22Rv1 (cell line): ENCODE measurements around the gene FMNL3.

ENCODE experiments used
- CTCF ChIP-seq: fragments of 450-650 bp; IDR thresholded peaks from 2 replicates; pipeline ENCODE4 v1.5.1; 2017; ENCODE audit warnings: mild to moderate bottlenecking
- ZFX ChIP-seq: fragments of 450-650 bp; IDR thresholded peaks from 2 replicates; pipeline ENCODE4 v1.6.1; 2017; ENCODE audit warnings: antibody characterized with exemption, borderline replicate concordance

- TF ChIP-seq CTCF (no peak), ZFX (no peak)
Observed at GRCh38 chr12:49702676-49703215, 4.5 kb downstream of the FMNL3 start.
